ENCODE data around the gene SMPD2. TPM values are rescaled to one million over a fixed set of nuclear protein-coding genes. Genes with fewer than 3 reads are reported as not detected.

The SMPD2 gene
- total RNA-seq, 1 experiment from 2014 or later, result 14.1 TPM

DNA sequence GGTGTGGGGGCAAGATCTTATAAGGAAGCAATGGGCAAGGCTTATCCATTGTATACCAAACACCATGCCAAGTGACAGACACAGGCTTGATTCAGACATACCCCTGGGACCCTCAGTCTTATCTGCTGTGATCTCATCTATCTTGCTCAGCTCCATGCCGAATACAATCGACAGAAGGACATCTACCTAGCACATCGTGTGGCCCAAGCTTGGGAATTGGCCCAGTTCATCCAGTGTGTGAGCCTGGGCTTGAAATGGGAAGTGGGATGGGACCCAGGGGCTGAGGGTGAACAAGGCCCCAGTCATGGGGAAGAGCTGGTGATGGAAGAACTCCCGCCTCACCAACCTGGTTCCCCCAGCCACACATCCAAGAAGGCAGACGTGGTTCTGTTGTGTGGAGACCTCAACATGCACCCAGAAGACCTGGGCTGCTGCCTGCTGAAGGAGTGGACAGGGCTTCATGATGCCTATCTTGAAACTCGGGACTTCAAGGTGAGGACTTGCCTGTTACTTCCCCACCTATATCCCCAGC, 1.9 kb downstream of the SMPD2 start:
- Histone ChIP-seq H3K27ac (ENCODE audit: low read length) (no peak overlapping the region), H3K9me2 (replicated peaks; ENCODE audit: insufficient read depth, low read length) (no peaks in the 10 kb centered on the region), H3K4me2 (ENCODE audit: low read depth, low read length, poor library complexity, severe bottlenecking) (peak overlapping the region; percentile 88), H3K9me3 (ENCODE audit: low read length) (no peaks in the 10 kb centered on the region), H3K9ac (ENCODE audit: low read length) (0 out of 2 replicates have a peak overlapping the region, but pooled peaks have one; percentile 86), H3K4me3 (ENCODE audit: low read length) (peak overlapping the region; percentile 89; the same call in 1 of the 2 replicates), H3K79me2 (ENCODE audit: low read length) (peaks cover 4% of the 10 kb centered on the region; the same call in 1 of the 2 replicates), H4K20me1 (ENCODE audit: insufficient read depth, low read depth, low read length) (no peaks in the 10 kb centered on the region), H2AFZ (ENCODE audit: low read length) (no peak overlapping the region), H3K27me3 (ENCODE audit: low read length) (no peaks in the 10 kb centered on the region), H3K36me3 (ENCODE audit: insufficient read depth, low read length) (no peaks in the 10 kb centered on the region), H3K4me1 (ENCODE audit: low read length) (peaks cover 21% of the 10 kb centered on the region)
- no peak for DNase-seq

DNA sequence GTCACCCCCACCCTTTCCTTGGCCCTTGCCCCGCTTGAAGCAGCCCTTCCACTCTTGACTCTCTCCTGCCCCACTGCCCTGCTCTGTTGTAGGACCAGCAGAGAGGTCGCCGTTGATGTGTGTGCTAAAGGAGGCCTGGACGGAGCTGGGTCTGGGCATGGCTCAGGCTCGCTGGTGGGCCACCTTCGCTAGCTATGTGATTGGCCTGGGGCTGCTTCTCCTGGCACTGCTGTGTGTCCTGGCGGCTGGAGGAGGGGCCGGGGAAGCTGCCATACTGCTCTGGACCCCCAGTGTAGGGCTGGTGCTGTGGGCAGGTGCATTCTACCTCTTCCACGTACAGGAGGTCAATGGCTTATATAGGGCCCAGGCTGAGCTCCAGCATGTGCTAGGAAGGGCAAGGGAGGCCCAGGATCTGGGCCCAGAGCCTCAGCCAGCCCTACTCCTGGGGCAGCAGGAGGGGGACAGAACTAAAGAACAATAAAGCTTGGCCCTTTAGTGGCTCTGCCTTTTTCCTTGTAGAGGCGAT, 3.0 kb downstream of the SMPD2 start:
- Histone ChIP-seq H2AFZ (ENCODE audit: low read length) (no peak overlapping the region), H3K9me3 (ENCODE audit: low read length) (no peaks in the 10 kb centered on the region), H3K27ac (ENCODE audit: low read length) (no peak overlapping the region), H3K36me3 (ENCODE audit: insufficient read depth, low read length) (no peaks in the 10 kb centered on the region), H3K27me3 (ENCODE audit: low read length) (no peaks in the 10 kb centered on the region), H3K4me3 (ENCODE audit: low read length) (no peak overlapping the region), H3K4me1 (ENCODE audit: low read length) (peaks cover 21% of the 10 kb centered on the region), H3K9me2 (replicated peaks; ENCODE audit: insufficient read depth, low read length) (no peaks in the 10 kb centered on the region), H3K4me2 (ENCODE audit: low read depth, low read length, poor library complexity, severe bottlenecking) (no peak overlapping the region), H4K20me1 (ENCODE audit: insufficient read depth, low read depth, low read length) (no peaks in the 10 kb centered on the region), H3K79me2 (ENCODE audit: low read length) (peaks cover 4% of the 10 kb centered on the region; the same call in 1 of the 2 replicates), H3K9ac (ENCODE audit: low read length) (no peak overlapping the region)
- no peak for DNase-seq

DNA sequence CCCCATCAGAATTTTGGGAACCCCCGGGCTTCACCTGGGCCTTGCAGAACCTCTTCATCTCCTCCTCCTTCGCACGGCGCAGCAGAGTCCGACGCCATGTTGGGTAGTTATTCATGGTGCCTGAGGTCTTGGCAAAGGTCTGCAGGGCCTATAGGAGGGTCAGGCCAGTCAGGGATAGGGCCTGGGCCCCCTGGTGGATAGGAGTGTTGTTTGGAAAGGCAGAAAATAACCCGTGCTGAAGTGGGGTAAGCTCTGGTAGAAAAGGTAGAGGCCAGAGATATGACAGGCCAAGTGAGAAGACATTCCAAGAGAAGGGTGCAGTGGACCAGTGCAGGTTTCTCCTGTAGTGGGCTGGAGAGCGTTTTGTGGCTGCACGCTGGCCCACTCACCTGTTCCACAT, 4.9 kb downstream of the SMPD2 start:
- no peak overlapping the region for H2AFZ ChIP-seq (ENCODE audit: low read length)
- H3K79me2 ChIP-seq (ENCODE audit: low read length), result peaks cover 4% of the 10 kb centered on the region; the same call in 1 of the 2 replicates
- no peak overlapping the region for H3K27ac ChIP-seq (ENCODE audit: low read length)
- no peak overlapping the region for H3K4me2 ChIP-seq (ENCODE audit: low read depth, low read length, poor library complexity, severe bottlenecking)
- H4K20me1 ChIP-seq (ENCODE audit: insufficient read depth, low read depth, low read length), result no peaks in the 10 kb centered on the region
- H3K27me3 ChIP-seq (ENCODE audit: low read length), result no peaks in the 10 kb centered on the region
- H3K4me1 ChIP-seq (ENCODE audit: low read length), result peaks cover 13% of the 10 kb centered on the region
- no peak overlapping the region for H3K4me3 ChIP-seq (ENCODE audit: low read length)
- no peaks in the 10 kb centered on the region for H3K36me3 ChIP-seq (ENCODE audit: insufficient read depth, low read length)
- DNase-seq, result no peak
- H3K9ac ChIP-seq (ENCODE audit: low read length), result no peak overlapping the region
- no peaks in the 10 kb centered on the region for H3K9me3 ChIP-seq (ENCODE audit: low read length)
- H3K9me2 ChIP-seq (replicated peaks; ENCODE audit: insufficient read depth, low read length), result no peaks in the 10 kb centered on the region

DNA sequence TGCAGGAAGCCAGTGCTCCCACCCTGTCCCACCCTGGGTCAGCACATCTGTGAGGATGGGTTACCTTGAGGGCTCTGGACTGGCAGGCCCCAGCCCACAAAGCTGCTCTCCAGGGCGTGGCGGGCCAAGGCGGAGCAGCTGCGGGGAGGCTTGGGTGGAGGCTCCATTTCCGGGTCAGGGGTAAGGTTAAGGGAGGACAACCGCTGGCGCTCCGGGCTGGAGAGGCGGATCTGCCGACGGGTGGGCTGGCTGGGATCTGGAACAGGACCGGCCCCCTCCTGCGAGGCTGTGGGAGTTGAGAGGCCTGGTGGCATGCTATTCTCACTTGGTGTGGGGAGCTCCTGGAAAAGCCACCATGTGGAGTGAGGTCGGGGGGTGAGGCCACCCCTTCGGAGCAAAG, 5.5 kb downstream of the SMPD2 start:
- Histone ChIP-seq H3K4me2 (ENCODE audit: low read depth, low read length, poor library complexity, severe bottlenecking) (no peak overlapping the region), H3K4me1 (ENCODE audit: low read length) (peaks cover 13% of the 10 kb centered on the region)

DNA sequence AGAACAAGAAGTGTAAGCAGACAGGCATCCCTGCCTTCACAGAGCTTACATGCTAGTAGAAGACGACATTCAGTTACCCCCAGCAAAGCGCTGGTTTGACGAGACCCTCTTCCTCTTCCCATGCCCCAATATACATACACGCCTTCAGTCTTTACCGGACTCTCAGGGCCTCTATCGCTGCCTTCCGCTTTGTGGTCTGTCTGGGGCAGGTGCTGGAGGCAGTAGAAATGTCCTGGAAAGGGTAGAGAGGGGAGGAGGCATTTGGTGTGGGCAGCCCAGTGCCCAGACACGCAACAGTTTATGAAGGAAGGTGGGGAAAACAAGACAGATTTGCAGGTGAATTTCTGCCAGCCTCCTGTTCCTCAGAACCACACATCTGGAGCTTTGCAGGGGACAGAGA, 6.0 kb downstream of the SMPD2 start:
- H2AFZ ChIP-seq (ENCODE audit: low read length), result no peak overlapping the region
- H3K4me2 ChIP-seq (ENCODE audit: low read depth, low read length, poor library complexity, severe bottlenecking), result no peak overlapping the region
- H3K9me3 ChIP-seq (ENCODE audit: low read length), result no peaks in the 10 kb centered on the region
- no peak overlapping the region for H3K9ac ChIP-seq (ENCODE audit: low read length)
- H3K4me1 ChIP-seq (ENCODE audit: low read length), result peaks cover 9% of the 10 kb centered on the region
- DNase-seq, result no peak
- no peak overlapping the region for H3K4me3 ChIP-seq (ENCODE audit: low read length)
- H3K9me2 ChIP-seq (replicated peaks; ENCODE audit: insufficient read depth, low read length), result no peaks in the 10 kb centered on the region
- H3K27me3 ChIP-seq (ENCODE audit: low read length), result no peaks in the 10 kb centered on the region
- no peak overlapping the region for H3K27ac ChIP-seq (ENCODE audit: low read length)
- H4K20me1 ChIP-seq (ENCODE audit: insufficient read depth, low read depth, low read length), result no peaks in the 10 kb centered on the region
- H3K79me2 ChIP-seq (ENCODE audit: low read length), result no peaks in the 10 kb centered on the region; the same call in 1 of the 2 replicates
- 0 out of 2 replicates have a peak, but pooled peaks cover 2% of the 10 kb centered on the region for H3K36me3 ChIP-seq (ENCODE audit: insufficient read depth, low read length)

More for the DNA sequence above, 5.5 kb downstream of the SMPD2 start:
- Histone ChIP-seq H3K9me3 (ENCODE audit: low read length) (no peaks in the 10 kb centered on the region), H3K36me3 (ENCODE audit: insufficient read depth, low read length) (no peaks in the 10 kb centered on the region), H3K9me2 (replicated peaks; ENCODE audit: insufficient read depth, low read length) (no peaks in the 10 kb centered on the region), H3K4me3 (ENCODE audit: low read length) (no peak overlapping the region), H3K27ac (ENCODE audit: low read length) (no peak overlapping the region), H3K27me3 (ENCODE audit: low read length) (no peaks in the 10 kb centered on the region), H2AFZ (ENCODE audit: low read length) (no peak overlapping the region), H3K79me2 (ENCODE audit: low read length) (peaks cover 3% of the 10 kb centered on the region; the same call in 1 of the 2 replicates), H3K9ac (ENCODE audit: low read length) (no peak overlapping the region), H4K20me1 (ENCODE audit: insufficient read depth, low read depth, low read length) (no peaks in the 10 kb centered on the region)
- no peak for DNase-seq

DNA sequence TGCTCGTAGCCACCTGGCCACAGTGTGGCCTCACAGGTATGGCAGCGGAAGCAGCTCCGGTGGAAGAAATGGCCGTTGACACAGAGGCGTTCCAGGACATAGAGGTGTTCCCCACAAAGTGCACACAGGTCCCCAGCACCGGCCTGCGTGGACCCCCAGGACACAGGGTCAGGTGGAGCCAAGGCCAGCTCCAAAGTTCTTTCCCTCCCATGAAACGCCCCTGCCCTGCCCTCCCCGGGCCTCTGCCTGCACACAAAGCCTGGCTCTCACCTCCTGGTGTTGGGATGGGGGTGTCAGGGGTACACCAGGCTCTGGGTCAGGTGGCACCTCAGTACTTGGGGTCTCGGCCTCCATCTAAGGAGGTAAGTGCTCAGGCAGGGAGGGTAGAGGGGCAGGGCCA, 6.6 kb downstream of the SMPD2 start:
- 0 out of 2 replicates have a peak, but pooled peaks cover 6% of the 10 kb centered on the region for H3K36me3 ChIP-seq (ENCODE audit: insufficient read depth, low read length)
- H3K27ac ChIP-seq (ENCODE audit: low read length), result no peak overlapping the region
- H3K4me1 ChIP-seq (ENCODE audit: low read length), result peaks cover 4% of the 10 kb centered on the region
- no peaks in the 10 kb centered on the region for H4K20me1 ChIP-seq (ENCODE audit: insufficient read depth, low read depth, low read length)
- H3K4me3 ChIP-seq (ENCODE audit: low read length), result no peak overlapping the region
- no peak overlapping the region for H3K9ac ChIP-seq (ENCODE audit: low read length)
- DNase-seq, result no peak
- no peaks in the 10 kb centered on the region for H3K79me2 ChIP-seq (ENCODE audit: low read length)
- H3K9me2 ChIP-seq (replicated peaks; ENCODE audit: insufficient read depth, low read length), result no peaks in the 10 kb centered on the region
- no peak overlapping the region for H2AFZ ChIP-seq (ENCODE audit: low read length)
- H3K9me3 ChIP-seq (ENCODE audit: low read length), result no peaks in the 10 kb centered on the region
- H3K27me3 ChIP-seq (ENCODE audit: low read length), result no peaks in the 10 kb centered on the region
- no peak overlapping the region for H3K4me2 ChIP-seq (ENCODE audit: low read depth, low read length, poor library complexity, severe bottlenecking)

DNA sequence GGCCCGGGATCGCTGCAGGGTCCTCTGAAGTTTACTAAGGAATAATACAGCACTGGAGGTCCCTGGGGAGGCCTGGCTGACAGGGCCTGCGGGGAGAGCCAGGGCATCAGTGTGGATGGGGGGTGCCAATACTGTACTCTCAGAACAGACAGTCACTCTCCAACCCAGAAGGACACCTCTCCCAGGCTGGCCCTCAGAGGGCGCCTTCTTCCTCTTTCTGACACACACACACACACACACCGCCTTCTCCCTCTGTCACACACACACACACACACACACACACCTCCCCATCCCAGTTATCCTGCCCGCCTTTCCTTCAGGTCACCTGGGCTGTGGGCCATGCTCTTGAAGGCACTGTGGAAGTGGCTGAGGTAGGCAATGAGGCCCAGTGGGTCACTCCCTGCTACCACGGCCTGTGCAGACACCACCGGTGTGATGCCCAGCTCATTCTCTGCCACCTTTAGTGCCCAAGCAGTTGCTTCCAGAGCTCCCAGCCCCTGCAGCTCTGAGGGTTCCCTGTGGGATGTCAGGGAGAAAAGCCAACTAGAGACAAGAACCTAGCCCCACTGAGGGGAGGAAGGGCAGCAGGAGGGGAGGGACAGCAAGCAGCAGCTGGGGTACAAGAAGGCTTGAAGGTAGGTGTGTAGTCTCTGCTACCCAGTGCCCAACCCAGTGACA, 7.5 kb downstream of the SMPD2 start:
- Histone ChIP-seq H3K4me1 (ENCODE audit: low read length) (no peaks in the 10 kb centered on the region), H3K27ac (ENCODE audit: low read length) (no peak overlapping the region), H3K79me2 (ENCODE audit: low read length) (no peaks in the 10 kb centered on the region), H4K20me1 (ENCODE audit: insufficient read depth, low read depth, low read length) (no peaks in the 10 kb centered on the region), H3K27me3 (ENCODE audit: low read length) (no peaks in the 10 kb centered on the region), H3K9me3 (ENCODE audit: low read length) (no peaks in the 10 kb centered on the region), H2AFZ (ENCODE audit: low read length) (no peak overlapping the region), H3K4me2 (ENCODE audit: low read depth, low read length, poor library complexity, severe bottlenecking) (no peak overlapping the region), H3K9me2 (replicated peaks; ENCODE audit: insufficient read depth, low read length) (no peaks in the 10 kb centered on the region), H3K4me3 (ENCODE audit: low read length) (no peak overlapping the region), H3K9ac (ENCODE audit: low read length) (no peak overlapping the region), H3K36me3 (ENCODE audit: insufficient read depth, low read length) (0 out of 2 replicates have a peak, but pooled peaks cover 6% of the 10 kb centered on the region)
- peak; percentile 62 for DNase-seq

DNA sequence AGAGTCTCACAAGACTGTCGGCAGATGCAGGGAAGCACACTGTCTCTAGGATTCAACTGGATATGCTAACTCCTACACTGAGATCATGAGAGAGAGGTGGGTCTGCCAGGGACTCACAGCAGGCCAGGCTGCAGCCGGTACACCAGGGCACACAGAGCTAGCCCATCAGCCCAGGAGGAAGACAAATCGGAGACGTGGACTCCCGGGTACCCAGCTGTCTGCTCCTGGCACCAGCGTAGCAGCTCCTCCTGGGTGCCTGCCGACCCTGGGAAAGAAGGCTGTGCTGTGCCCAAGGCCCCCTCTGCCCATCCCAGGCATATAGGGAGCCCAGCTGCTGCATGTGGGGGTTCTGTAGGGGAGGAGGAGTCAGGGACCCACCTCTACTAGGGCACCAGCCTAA, 8.1 kb downstream of the SMPD2 start:
- Histone ChIP-seq H3K9me2 (replicated peaks; ENCODE audit: insufficient read depth, low read length) (no peaks in the 10 kb centered on the region), H3K36me3 (ENCODE audit: insufficient read depth, low read length) (0 out of 2 replicates have a peak, but pooled peaks cover 6% of the 10 kb centered on the region), H3K4me1 (ENCODE audit: low read length) (no peaks in the 10 kb centered on the region), H3K27me3 (ENCODE audit: low read length) (no peaks in the 10 kb centered on the region), H3K27ac (ENCODE audit: low read length) (no peak overlapping the region), H4K20me1 (ENCODE audit: insufficient read depth, low read depth, low read length) (no peaks in the 10 kb centered on the region), H3K79me2 (ENCODE audit: low read length) (no peaks in the 10 kb centered on the region), H3K4me3 (ENCODE audit: low read length) (no peak overlapping the region), H3K4me2 (ENCODE audit: low read depth, low read length, poor library complexity, severe bottlenecking) (no peak overlapping the region), H2AFZ (ENCODE audit: low read length) (no peak overlapping the region), H3K9ac (ENCODE audit: low read length) (no peak overlapping the region), H3K9me3 (ENCODE audit: low read length) (no peaks in the 10 kb centered on the region)
- DNase-seq, result no peak
